ENCODE data around the gene BPHL. TPM values are rescaled to one million over a fixed set of nuclear protein-coding genes. Genes with fewer than 3 reads are reported as not detected.
"Not testable (repeated sequence)": the region's sequence is repeated elsewhere in the genome, so short reads cannot be mapped to it uniquely, and the experiment has no call there.

Gene BPHL
- total RNA-seq = 18.9 TPM

DNA sequence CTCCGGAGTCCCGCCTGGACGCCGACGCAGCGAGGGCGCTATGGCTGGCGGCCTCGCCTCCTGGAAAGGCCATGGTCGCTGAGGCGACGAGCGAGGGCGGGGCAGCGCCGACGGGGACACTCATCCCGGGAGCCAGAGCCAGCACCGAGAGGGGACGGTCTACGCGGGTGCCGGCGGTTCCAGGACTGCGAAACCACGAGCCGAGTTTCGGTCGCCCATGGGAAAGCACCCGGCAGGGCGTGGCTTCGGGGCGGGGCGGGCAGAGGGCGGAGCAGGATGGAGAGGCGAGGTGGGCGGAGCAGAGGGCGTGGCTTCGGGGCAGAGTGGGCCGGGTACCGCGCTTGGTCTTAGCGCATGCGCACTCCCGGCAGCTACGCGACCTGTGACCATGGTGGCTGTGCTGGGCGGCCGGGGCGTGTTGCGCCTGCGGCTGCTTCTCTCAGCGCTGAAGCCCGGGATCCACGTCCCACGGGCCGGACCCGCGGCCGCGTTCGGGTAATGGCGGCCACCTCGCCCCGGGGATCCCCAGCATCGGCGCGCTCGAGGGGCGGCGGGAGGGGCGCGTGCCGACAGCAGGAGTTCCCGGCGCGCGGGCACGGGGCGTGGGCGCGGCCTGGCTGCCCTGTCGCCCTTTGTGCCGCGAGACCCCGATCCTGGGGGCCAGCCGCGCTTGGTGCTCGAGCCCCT is at the start of gene BPHL:
BPHL (plus strand) TSS at position 359 of the 687 bp plus-strand sequence; CDS start at position 389, 30 bp downstream.
- peak; percentile 97 for DNase-seq

DNA sequence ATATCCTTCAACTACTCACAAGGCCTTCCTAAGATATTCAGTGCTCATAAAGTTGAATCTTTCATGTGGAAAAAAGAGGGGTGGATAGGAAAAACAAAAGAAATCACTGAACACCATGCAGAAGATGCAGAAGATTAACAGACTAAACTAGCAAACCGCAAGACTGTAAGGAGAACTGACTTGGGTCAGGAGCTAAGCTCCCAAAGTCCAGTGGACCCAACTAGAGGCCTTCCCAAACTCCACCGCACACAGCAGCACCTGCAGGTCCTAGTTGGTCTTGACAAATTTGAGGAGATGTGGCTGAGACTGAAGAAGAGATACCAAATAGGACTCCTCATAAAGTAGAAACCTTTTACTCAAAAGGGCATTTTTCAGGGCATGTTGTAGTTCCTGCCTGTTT is 46.9 kb upstream of the BPHL start:
- DNase-seq = no peak

DNA sequence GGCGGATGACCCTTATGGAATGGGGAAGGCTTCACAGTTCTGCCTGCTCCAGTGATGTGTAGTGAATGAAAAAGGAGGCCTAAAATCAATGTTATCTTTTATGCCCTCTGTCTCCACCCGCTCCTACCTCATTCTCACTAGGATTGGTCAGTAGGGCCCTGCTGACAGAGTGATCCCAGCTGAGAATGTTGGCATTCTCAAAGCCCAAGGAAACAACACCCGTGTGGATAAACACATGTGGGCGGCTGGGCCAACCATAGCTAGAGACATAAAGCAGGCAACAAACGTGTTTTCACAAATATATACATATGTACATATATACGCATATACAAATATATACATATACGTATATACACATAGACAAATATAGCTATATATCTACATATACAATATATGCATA is 45.7 kb upstream of the BPHL start:
- DNase-seq = no peak

DNA sequence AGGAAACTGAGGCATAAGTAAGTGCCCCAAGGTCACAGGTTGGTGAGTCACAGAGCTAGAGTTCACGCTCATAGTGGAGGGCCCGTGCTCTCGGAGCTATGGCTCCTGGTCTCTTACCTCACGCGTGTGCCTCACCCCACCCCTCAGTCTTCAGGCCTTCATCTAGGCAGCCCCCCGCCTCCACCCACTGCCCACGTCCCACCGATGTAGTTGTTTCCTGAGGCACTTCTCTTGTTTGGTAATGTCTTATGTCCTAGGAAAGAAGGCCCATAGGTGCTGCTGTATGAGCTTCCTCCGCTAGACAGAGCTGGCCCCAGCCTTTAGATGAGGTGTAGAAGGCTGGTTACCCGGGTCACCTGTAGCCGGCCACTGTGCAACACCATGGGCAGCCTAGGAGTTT is 45.1 kb upstream of the BPHL start:
- no peak for DNase-seq

DNA sequence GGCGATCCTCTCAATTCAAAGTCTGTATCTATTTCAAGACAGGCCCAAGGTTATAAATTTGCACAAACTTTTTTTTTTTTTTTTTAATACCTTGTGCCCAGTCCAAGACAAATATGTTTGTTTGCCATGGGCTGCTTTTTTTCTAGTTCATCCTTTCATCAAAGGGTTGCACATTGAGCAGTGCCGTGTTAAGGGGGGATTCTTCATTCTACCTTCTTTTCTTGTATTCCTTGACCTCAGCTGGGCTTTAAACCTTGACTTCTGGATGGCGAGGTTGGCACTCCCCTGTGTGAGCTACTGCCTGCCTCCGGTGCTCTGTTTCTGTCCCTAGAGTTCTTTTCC is 42.8 kb upstream of the BPHL start:
- no peak for DNase-seq

DNA sequence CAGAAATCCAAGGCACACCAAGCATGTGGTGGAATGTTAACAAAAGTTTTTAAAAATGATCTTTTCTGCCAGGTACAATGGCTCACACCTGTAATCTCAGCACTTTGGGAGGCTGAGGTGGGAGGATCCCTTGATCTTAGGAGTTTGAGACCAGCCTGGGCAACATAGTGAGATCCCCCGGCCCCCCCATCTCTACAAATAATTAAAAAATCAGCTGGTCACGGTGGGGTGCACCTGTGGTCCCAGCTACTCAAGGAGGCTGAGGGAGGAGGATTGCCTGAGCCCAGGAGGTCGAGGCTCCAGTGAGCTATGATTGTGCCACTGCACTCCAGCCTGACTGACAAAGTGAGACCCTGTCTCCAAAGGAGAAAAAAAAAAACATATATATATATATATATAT is 42.2 kb upstream of the BPHL start:
- no peak for DNase-seq

DNA sequence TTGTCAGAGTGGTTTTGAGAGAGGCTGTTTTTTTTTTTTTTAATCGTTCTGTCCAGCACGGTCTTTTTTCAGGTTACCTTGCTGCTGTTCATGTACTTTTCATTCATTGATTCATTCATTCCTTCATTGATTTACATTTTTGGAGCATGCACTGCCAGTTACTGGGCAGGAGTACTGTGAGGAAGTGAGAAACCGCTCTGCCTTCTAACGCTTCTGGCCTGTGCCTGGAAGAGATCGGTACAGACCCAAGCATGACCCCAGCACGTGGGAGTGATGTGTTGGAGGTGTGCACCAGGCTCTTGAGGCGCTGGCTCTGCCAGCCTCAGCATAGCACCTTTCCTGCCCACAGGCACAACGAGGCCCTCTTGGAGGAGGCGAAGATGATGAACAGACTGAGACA is 41.1 kb upstream of the BPHL start:
- no peak for DNase-seq

DNA sequence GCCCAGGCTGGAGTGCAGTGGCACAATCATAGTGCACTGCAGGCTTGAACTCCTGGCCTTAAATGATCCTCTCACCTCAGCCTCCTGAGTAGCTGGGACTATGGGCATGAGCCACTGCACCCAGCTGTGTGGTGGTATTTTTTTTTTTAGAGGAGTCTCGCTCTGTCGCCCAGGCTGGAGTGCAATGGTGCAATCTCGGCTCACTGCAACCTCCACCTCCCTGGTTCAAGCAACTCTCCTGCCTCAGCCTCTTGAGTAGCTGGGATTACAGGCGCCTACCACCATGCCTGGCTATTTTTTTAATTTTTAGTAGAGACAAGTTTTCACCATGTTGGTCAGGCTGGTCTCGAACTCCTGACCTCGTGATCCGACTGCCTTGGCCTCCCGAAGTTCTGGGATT is 39.6 kb upstream of the BPHL start:
- DNase-seq = not testable (repeated sequence)

DNA sequence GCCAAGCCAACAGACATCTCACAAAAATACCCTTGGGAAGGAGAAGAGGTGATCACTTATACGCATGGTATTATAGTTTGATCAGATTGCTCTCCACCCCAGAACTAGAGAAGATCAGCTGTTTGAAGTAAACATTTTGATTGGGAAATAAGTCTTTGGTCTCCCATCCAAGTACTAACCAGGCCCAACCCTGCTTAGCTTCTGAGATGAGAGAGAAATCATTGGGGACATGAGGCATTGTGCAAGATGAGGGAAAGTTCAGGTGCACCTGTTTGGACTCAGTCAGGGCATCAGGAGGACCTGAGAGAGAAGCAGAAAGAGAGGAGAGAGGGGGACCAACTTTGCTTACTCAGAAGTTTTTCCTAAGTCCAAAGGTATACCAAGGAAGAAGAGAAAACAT is 38.8 kb upstream of the BPHL start:
- DNase-seq = no peak

DNA sequence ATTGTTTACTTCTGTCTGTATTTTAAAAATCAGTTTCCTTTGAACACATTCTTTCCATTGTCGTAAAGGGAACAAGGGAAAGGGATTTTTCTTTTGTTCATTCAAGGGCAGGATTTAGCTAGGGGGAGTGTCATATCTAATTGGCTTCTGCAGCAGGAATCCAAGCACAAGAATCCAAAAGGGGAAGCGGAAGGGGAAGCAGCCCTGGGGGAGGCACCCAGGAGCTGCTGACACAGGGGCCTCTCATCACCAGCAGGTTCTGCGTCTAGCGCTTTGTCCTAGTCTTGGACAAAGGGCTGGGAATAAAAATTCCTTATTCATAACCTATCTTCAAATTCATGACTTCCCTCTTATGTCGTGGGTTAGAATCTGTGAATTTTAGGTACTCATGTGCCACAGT is 36.6 kb upstream of the BPHL start:
- DNase-seq = no peak

DNA sequence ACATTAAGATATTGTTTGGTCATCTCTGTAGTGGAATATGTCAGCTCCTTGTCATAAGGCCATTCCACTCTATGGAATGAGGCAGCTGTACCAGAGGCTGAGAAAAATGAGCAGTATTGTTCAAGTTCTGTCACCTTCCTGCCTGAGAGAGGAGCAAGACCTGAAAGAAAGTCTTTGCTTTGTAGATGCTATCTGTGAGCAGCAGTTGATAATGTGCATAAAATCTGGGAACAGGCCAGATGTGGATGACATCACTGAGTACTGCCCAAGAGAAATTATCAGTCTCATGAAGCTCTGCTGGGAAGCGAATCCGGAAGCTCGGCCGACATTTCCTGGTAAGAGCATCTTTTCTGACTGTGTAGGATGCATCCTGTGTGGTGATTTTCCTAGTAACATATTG is 33.4 kb upstream of the BPHL start:
- no peak for DNase-seq

DNA sequence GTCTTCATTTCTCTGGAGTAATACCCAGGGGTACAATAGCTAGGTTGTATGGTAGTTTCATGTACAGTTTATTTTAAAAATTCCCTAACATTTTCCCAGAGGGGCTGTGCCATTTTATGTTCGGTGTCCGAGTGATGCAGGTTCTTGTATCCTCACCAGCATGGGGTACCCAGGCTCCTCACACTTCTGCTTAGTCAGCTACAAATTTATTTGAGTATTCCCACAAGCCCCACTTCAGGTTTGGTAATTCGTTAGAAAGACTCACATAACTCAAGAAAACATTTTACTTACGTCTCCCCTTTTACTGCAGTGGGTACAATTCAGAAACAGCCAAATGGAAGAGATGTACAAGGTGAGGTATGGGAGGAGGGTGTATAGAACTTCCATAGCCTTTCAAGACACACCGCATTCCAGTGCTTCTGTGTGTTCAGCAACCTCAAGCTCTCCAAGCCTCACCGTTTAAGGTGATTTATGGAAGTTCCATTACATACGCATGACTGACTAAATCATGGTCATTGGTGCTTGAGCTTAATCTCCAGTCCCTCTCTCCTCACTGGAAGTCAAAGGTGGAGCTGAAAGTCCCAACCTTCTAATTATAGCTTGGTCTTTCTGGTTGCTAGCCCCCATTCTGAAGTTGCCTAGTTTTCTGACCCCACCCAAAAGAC is 32.1 kb upstream of the BPHL start:
- DNase-seq = no peak

DNA sequence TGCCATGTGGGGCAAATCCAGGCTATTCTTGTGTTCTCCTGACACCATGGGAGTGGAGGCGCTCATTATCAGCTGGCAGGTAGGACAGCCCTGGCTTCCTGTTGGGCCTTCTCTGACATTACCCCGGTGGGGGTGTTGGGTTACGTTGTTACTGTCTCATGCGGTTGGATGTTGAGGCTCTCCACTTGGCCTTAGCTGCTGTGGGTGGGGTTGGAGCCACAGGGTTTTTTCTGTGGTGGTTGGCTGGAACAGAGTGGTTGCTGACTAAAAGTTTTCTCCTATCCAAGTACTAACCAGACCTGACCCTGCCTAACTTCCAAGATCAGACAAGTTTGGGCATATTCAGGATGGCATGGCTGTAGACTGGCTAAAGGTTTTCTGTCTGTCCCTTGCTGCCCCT is 30.1 kb upstream of the BPHL start:
- no peak for DNase-seq

DNA sequence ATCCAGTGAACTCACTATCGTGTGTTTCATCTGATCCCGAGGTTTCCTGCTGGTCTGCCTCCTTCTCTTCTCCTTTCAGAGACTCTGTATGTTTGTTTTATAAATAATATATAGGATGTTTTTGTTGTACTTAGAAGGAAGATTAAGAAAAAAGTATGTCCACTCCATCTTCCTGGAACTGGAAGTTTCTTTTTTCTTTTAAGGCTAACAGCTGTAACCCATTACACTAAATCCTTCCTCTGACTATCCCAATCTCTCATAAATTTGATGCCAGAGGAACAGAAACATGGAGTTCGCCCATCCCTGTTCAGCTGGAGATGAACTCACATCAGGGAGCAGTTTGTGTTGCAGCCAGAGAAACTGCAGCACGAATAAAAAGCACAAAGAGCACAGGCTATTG is 29.5 kb upstream of the BPHL start:
- no peak for DNase-seq

DNA sequence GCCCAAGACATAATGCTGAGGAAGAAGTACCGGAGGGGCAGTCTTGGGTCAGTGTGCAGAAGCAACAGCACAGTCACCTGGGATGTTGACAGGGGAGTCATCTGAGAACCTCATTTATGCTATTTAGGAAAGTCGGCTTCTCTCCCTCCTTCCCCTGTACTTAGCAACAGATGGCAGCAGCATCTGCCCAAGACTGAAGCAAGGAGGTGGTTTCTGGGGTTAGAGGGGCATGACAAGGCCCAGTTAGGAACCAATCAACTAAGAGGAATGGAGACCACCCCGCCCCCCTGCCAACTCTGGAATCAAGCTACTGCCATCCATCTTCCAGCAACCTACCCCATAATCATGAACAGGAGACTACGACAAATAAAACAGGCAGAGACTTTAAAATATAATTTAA is 28.5 kb upstream of the BPHL start:
- DNase-seq = no peak

DNA sequence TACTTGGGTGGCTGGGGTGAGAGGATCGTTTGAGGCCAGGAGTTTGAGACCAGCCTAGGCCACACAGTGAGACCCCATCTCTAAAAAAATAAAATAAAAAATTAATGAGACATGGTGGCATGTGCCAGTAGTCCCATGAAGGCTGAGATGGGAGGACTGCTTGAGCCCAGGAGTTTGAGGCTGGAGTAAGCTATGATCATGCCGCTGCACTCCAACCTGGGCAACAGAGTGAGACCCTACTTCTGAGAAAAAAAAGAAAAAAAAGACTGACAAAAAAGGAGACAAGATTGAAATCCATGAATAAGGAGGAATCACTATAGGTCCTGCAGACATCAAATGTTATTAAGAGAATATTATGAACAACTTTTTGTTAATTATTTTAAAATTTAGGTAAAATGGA is 23.7 kb upstream of the BPHL start:
- no peak for DNase-seq

DNA sequence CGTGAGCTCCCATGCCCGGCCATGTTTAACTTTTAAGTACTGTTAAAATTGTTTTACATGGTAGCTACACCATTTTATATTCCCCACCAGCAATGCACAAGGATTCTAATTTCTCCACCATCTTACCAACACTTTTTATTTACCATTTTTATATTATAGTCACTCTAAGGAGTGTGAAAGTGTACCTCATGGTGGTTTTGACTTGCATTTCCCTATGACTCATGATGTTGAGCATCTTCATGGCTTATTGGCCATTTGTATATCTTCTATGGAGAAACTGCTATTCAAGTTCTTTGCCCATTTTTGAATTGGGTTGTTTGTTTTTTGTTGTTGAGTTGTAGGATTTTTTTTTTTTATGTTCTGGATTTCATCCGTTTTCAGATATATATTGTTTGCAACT is 15.6 kb upstream of the BPHL start:
- DNase-seq = no peak

DNA sequence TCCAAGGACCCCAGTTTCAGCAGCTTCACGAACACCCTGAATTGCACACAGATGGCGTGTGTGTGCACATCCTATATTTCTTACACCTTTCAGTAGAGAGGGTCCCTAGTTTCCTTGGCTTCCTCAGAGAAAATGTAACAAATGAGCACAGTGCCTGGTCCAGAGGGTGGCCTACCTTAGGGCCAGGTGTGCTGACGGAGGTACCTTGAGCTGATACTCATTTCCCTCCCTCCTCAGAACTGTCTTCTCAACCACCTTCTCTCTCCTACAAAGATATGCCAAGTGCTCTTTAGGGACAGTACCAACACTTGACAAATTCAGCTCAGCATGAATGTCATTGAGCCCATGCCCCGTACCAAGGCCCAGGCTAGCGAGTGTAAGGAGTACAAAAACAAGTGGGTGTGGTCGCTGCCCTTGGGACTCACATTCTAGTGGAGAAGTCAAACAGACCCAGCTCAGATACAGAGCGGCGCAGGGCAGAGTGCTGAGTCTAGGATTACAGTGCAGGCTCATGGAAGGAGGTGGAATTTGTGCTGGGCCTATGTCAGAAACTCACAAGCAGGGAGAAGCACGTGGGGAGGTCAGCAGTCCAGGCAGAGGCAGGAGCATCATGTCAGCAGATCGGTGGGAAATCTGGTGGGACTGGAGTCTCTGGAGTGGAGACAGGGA is 9.6 kb upstream of the BPHL start:
- no peak for DNase-seq

DNA sequence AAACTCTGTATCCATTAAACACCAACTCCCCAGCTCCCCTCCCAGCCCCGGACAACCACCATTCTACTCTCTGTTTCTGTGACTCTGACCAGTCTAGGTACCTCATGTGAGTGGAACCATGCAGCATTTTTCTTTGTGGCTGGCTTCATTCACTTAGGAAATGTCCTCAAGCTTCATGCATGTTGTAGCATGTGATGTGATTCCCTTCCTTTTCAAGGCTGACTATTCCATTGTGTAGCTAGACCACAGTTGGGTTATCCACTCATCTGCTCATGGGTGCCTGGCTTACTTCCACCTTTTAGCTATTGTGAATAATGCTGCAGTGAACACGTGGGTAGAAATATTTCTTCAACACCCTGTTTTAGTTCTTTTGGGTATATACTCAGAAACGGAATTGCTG is 8.8 kb upstream of the BPHL start:
- DNase-seq = no peak

DNA sequence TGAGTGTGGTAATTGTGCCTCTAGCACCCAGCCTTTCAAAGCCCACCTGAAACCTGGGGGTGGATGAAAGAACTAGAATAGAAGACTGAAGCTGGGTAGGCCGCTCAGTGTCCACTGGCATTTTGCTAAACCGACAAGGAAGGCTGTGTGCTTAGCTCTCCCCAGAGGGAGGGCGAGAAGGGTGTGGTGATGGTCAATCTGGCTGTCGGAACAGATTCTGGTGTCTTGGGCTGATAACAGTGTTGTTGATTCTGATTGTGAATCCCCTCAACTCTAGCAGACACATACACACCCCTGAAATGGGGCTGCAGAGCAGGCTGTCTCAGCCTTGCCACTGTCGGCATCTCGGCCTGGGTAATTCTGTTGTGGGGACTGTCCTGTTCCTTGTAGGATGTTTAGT is 4.1 kb upstream of the BPHL start:
- no peak for DNase-seq

DNA sequence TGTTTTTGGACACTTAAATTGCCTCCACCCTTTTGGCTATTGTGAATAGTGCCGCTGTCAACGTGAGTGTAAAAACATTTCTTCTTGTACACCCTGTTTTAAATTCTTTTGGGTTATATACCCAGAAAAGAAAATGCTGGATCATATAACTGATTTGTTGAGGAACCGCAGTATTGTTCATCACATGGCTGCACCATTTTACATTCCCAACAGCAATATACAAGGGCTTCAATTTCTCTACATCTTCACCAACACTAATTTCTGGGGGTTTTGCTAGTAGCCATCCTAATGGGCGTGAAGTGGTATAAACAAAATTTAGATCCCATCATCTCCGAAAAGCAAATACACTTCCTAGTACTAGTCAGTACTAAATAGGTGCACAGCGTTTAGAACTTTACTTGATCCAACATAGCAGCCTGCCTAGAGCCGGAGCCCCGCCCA is 579 bp upstream of the BPHL start:
- DNase-seq = no peak

DNA sequence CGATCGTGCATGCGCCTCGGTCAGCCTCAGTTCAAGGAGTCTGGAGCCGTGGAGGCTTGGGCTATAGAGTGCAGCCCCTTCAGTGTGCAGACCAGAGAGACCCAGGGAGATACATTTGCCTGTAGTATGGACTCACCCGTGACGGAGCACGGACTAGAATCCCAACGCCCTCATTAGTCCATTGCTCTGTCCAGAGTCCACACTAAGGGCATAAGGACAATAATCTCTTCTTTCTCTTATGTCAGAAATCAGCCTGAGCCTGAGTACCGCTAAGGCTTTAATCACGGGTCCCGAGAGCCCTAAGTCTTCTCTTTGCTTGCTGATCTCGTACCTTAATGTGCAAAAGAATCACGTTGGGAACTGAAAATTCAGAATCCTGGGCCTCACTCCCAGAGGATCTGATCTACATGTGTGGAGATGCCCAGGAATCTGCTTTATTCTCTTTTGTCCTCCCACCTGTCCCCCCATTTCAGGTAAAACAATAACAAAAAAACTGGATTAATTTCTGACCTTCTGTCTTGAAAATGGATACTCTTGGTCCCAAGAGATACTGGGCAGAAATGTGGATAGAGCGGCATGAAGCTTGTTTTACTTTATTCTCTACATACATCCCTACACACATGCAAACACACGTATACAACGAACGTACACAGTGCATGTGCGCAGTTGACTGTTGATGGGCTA is 671 bp downstream of the BPHL start:
- peak; percentile 21 for DNase-seq

DNA sequence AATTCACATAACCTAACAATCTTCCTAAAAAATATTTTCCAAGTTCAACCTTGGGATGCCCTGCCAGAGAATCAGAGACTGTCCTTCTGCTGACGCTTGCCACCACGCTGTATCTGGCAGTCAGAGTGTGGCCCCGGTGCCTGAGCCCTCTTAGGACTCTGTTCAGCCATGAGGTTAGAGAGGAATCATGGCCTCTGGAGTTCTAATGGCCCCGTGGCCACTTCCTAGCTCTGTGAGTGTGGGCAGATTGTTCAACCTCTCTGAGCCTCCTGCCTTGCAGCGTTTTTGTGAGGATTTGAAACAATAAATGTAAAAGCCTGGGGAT is 2.2 kb downstream of the BPHL start:
- no peak for DNase-seq

DNA sequence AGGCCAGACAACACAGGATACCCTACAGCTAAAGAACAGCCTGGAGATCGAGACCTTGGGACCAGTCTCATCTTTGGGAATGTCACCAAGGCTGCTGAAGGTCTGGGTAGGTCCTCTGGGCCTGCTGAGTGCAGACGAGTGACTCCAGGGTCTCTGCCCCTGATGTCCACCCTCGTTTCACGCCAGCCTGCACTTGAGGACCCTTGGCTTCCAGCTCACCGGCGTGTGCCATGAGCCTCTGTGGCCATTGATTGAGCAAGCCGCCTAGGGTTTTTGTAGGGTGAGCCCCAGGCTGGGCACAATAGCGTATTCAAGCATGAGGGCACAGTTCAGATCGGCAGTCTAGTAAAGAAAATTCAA is 4.3 kb downstream of the BPHL start:
- DNase-seq = no peak
